IMR-90 (cell line): ENCODE data around the gene MAB21L1. TPM values are rescaled to one million over a fixed set of nuclear protein-coding genes. Genes with fewer than 3 reads are reported as not detected.

Experiments
- ATAC-seq: fragments of 200-7000 bp; cut with Tn5 transposase; 2 replicates; pipeline ENCODE4 v1.9.1; 2020; ENCODE audit warnings: low read depth, mild to moderate bottlenecking, moderate library complexity
- BruUV-seq: library from RNA; stranded (reverse); fragments of 400-500 nt; replicated peaks from 2 replicates; lab custom pipeline; 2021; lab: Mats Ljungman, UMichigan
- CTCF ChIA-PET: fragments of 300-600 bp; formaldehyde crosslinking; extraction: SDS; loops from one replicate; lab custom pipeline; 2021; ENCODE audit warnings: antibody characterized with exemption; lab: Yijun Ruan, JAX
- POLR2A ChIA-PET: fragments of 300-600 bp; sonication (Branson Sonifier 250); formaldehyde crosslinking; loops from one replicate; lab custom pipeline; 2022; ENCODE audit warnings: antibody characterized with exemption; ENCODE audit not compliant: unreplicated experiment; lab: Charles Lee
- DNase-seq: peaks from one replicate; pipeline ENCODE4 v3.0.0; 2013
- H2AFZ ChIP-seq: replicated peaks from 2 replicates; pipeline ENCODE3; 2013; ENCODE audit warnings: low read length, mild to moderate bottlenecking; ENCODE audit not compliant: poor library complexity
- H2AK5ac ChIP-seq: 2 replicates; pipeline ENCODE4 v1.6.1; 2013; ENCODE audit warnings: low read depth, low read length, inconsistent platforms
- H2AK9ac ChIP-seq: replicated peaks from 2 replicates; pipeline ENCODE3; 2013; ENCODE audit warnings: mild to moderate bottlenecking, low read depth, low read length, moderate library complexity; ENCODE audit not compliant: poor library complexity
- H2BK120ac ChIP-seq: 2 replicates; pipeline ENCODE4 v1.6.1; 2013; ENCODE audit warnings: low read depth, low read length, inconsistent platforms
- H2BK15ac ChIP-seq: 3 replicates; pipeline ENCODE4 v1.6.1; 2013; ENCODE audit warnings: low read depth, low read length, inconsistent platforms
- H2BK20ac ChIP-seq: 2 replicates; pipeline ENCODE4 v1.6.1; 2013; ENCODE audit warnings: low read depth, mild to moderate bottlenecking, inconsistent platforms, low read length, moderate library complexity
- H2BK5ac ChIP-seq: 2 replicates; pipeline ENCODE4 v1.6.1; 2013; ENCODE audit warnings: mild to moderate bottlenecking, low read depth, low read length, inconsistent platforms; ENCODE audit not compliant: poor library complexity, severe bottlenecking
- H3K14ac ChIP-seq: replicated peaks from 2 replicates; pipeline ENCODE4 v1.6.1; 2013; ENCODE audit warnings: low read depth, low read length, inconsistent platforms
- H3K18ac ChIP-seq: 2 replicates; pipeline ENCODE4 v1.6.1; 2013; ENCODE audit warnings: low read depth, low read length, control low read depth
- H3K23ac ChIP-seq: 2 replicates; pipeline ENCODE4 v1.6.1; 2013; ENCODE audit warnings: low read depth, low read length, inconsistent platforms
- H3K27ac ChIP-seq: 2 replicates; pipeline ENCODE4 v1.5.1; 2013; ENCODE audit warnings: mild to moderate bottlenecking, control low read depth, low read length; ENCODE audit not compliant: insufficient read depth
- H3K27me3 ChIP-seq: 2 replicates; pipeline ENCODE4 v1.6.1; 2013; ENCODE audit warnings: low read length; ENCODE audit not compliant: control insufficient read depth, insufficient read depth
- H3K36me3 ChIP-seq: 2 replicates; pipeline ENCODE4 v1.6.1; 2013; ENCODE audit warnings: low read length, mixed read lengths; ENCODE audit not compliant: control insufficient read depth, insufficient read depth
- H3K4ac ChIP-seq: 2 replicates; pipeline ENCODE4 v1.6.1; 2013; ENCODE audit warnings: low read depth, low read length, inconsistent platforms
- H3K4me1 ChIP-seq: 2 replicates; pipeline ENCODE4 v1.6.1; 2013; ENCODE audit warnings: low read length, mixed read lengths; ENCODE audit not compliant: control insufficient read depth, insufficient read depth
- H3K4me2 ChIP-seq: 2 replicates; pipeline ENCODE4 v1.6.1; 2013; ENCODE audit warnings: low read depth, mild to moderate bottlenecking, control low read depth, low read length, moderate library complexity
- H3K4me3 ChIP-seq: 2 replicates; pipeline ENCODE4 v1.5.1; 2013; ENCODE audit warnings: low read depth, mild to moderate bottlenecking, control low read depth, low read length, moderate library complexity; ENCODE audit not compliant: insufficient read depth
- H3K56ac ChIP-seq: 2 replicates; pipeline ENCODE4 v1.6.1; 2013; ENCODE audit warnings: low read length, inconsistent platforms; ENCODE audit not compliant: insufficient read depth; ENCODE audit errors: extremely low read depth
- H3K79me1 ChIP-seq, 2 experiments: 2 replicates each; pipeline ENCODE4 v1.6.1; 2013; ENCODE audit warnings: low read length in 2 of 2, inconsistent platforms in 1 of 2, low read depth in 1 of 2
- H3K9ac ChIP-seq: 2 replicates; pipeline ENCODE4 v1.6.1; 2013; ENCODE audit warnings: low read depth, low read length, control low read depth
- H3K9me1 ChIP-seq: 2 replicates; pipeline ENCODE4 v1.6.1; 2013; ENCODE audit warnings: low read length, inconsistent platforms; ENCODE audit not compliant: insufficient read depth
- H3K9me3 ChIP-seq: 2 replicates; pipeline ENCODE4 v1.6.1; 2013; ENCODE audit warnings: low read length; ENCODE audit not compliant: control insufficient read depth, insufficient read depth
- H4K20me1 ChIP-seq: 2 replicates; pipeline ENCODE4 v1.6.1; 2013; ENCODE audit warnings: low read length, inconsistent platforms; ENCODE audit not compliant: insufficient read depth
- H4K5ac ChIP-seq: 2 replicates; pipeline ENCODE4 v1.6.1; 2013; ENCODE audit warnings: mild to moderate bottlenecking, low read depth, low read length, control low read depth
- H4K8ac ChIP-seq, 2 experiments: 2 replicates each; pipeline ENCODE4 v1.6.1; 2013; ENCODE audit warnings: low read depth in 2 of 2, low read length in 2 of 2, control low read depth in 1 of 2, inconsistent platforms in 1 of 2
- H4K91ac ChIP-seq: 2 replicates; pipeline ENCODE4 v1.6.1; 2013; ENCODE audit warnings: low read depth, low read length, inconsistent platforms; ENCODE audit not compliant: insufficient read depth
- BHLHE40 ChIP-seq: fragments of 150-350 bp; IDR thresholded peaks from 2 replicates; pipeline ENCODE4 v1.6.1; 2016; ENCODE audit warnings: mild to moderate bottlenecking, low read depth, low read length
- CEBPB ChIP-seq: IDR thresholded peaks from 2 replicates; pipeline ENCODE4 v1.6.1; 2012; ENCODE audit warnings: low read depth, low read length, improper control_type of control experiment
- FOS ChIP-seq: fragments of 150-350 bp; IDR thresholded peaks from 2 replicates; pipeline ENCODE4 v1.6.1; 2016; ENCODE audit warnings: low read depth, low read length
- MAZ ChIP-seq: IDR thresholded peaks from 2 replicates; pipeline ENCODE4 v1.6.1; 2012; ENCODE audit warnings: low read depth, mild to moderate bottlenecking, low read length, improper control_type of control experiment, moderate library complexity, borderline replicate concordance
- MXI1 ChIP-seq: IDR thresholded peaks from 2 replicates; pipeline ENCODE4 v1.6.1; 2012; ENCODE audit warnings: low read depth, mild to moderate bottlenecking, low read length, moderate library complexity, borderline replicate concordance
- POLR2A ChIP-seq: IDR thresholded peaks from 2 replicates; pipeline ENCODE4 v1.6.1; 2012; ENCODE audit warnings: mild to moderate bottlenecking, low read depth, low read length
- RCOR1 ChIP-seq: IDR thresholded peaks from 2 replicates; pipeline ENCODE4 v1.6.1; 2012; ENCODE audit warnings: mild to moderate bottlenecking, low read length, improper control_type of control experiment; ENCODE audit not compliant: insufficient replicate concordance
- WGBS, 2 experiments: methylation state at CpG; one replicate each; pipeline versions ENCODE4 v1.1.5 to v1.1.7; 2013; ENCODE audit warnings: missing lambda C conversion rate in 2 of 2; ENCODE audit not compliant: insufficient read length in 1 of 2; ENCODE audit errors: extremely low coverage in 2 of 2; 5-methylcytosine and 5-hydroxymethylcytosine counted together
- dilution Hi-C: fragments of 300-500 bp; cut with HindIII; formaldehyde crosslinking; loops from one replicate; pipeline ENCODE4 v1.14.3; 2018; ENCODE audit warnings: low sequenced_read_pairs; ENCODE audit not compliant: unreplicated experiment
- in situ Hi-C: fragments of 300-500 bp; cut with MboI; formaldehyde crosslinking; loops from 3 replicates; pipeline ENCODE4 v1.14.3; 2019; ENCODE audit warnings: low sequenced_read_pairs, inconsistent platforms, mixed read lengths
- intact Hi-C: fragments of 100-400 bp; cut with micrococcal nuclease; formaldehyde crosslinking; loops from 2 replicates; pipeline ENCODE4 v1.10.0; 2022
- polyA plus RNA-seq, 3 experiments: library from polyadenylated mRNA; depleted of rRNA; stranded (reverse); fragments of >200 nt; gene quantifications; 2 replicates each; pipeline ENCODE4 v1.2.3, GENCODE V29; 2012; ENCODE audit warnings: low replicate concordance in 1 of 3
- total RNA-seq: library from RNA; depleted of rRNA; stranded (reverse); fragments of >200 nt; gene quantifications from 2 replicates; pipeline ENCODE4 v1.2.3, GENCODE V29; 2012
- TF ChIP-seq, protein P1 (sequence below): conservative IDR thresholded peaks from 2 replicates; pipeline ENCODE4 v1.5.1; 2012; ENCODE audit warnings: mild to moderate bottlenecking, low read depth, low read length, improper control_type of control experiment
- TF ChIP-seq, protein P2 (sequence below): fragments of 150-350 bp; IDR thresholded peaks from 2 replicates; pipeline ENCODE4 v1.6.1; 2017; ENCODE audit warnings: mild to moderate bottlenecking, antibody characterized with exemption, low read length, low read depth
- TF ChIP-seq, protein P3 (sequence below): fragments of 150-350 bp; IDR thresholded peaks from 2 replicates; pipeline ENCODE4 v1.6.1; 2016; ENCODE audit warnings: low read depth, mild to moderate bottlenecking, low read length, moderate library complexity, borderline replicate concordance

The MAB21L1 gene
- total and polyA plus RNA-seq, 2 of the 4 experiments (the other 2 are of a cell fraction) = 0.53 to 0.72 TPM

DNA sequence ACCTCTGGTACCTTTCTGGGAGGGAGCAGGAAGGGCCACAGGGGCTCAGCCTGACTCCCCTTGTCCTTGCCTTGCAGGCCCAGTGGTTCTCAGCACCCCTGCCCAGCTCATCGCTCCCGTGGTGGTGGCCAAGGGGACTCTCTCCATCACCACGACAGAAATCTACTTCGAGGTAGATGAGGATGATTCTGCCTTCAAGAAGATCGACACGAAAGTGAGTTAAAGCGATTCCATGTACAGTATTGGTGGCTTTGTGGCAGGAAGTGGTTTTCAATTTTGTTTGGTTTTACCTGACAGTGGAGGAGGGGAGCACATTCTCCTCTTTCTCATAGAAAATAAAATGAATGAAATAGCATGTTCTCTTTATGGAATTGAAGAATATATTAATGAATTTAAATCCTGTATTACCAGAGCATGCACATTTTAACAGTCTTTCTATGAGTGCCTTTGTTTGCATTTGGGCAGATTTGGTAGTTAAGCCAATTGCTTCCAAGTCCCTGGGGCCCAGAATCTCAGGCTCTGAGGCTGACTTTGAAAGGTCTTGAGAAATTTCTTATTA is 4.1 kb downstream of the MAB21L1 start:
- no peak overlapping the region for H2BK120ac ChIP-seq
- no peak for DNase-seq
- no peak overlapping the region for H2AK9ac ChIP-seq
- H3K4ac ChIP-seq = no peak overlapping the region
- CTCF ChIA-PET = no interaction called here
- no peak overlapping the region for H4K8ac ChIP-seq
- dilution Hi-C loops (no loop called here), in situ Hi-C loops (no loop called here), intact Hi-C loops (loop anchor here (10.0 kb wide), 2 partner anchors 252 to 482 kb away; no protein-coding TSS in a partner anchor)
- no peak overlapping the region for H3K4me2 ChIP-seq
- no peak overlapping the region for H3K27ac ChIP-seq
- H2AK5ac ChIP-seq = no peak overlapping the region
- no peak overlapping the region for H3K18ac ChIP-seq
- ATAC-seq = no peak
- H3K4me3 ChIP-seq = no peak overlapping the region
- H3K23ac ChIP-seq = no peak overlapping the region
- peaks cover 50% of the 10 kb centered on the region for H3K27me3 ChIP-seq
- POLR2A ChIA-PET = no interaction called here
- no peaks in the 10 kb centered on the region for H4K20me1 ChIP-seq
- H4K91ac ChIP-seq = no peak overlapping the region
- H3K9ac ChIP-seq = no peak overlapping the region
- no peaks in the 10 kb centered on the region for H3K36me3 ChIP-seq
- no peak overlapping the region for H2BK5ac ChIP-seq
- no peaks in the 10 kb centered on the region for H3K4me1 ChIP-seq
- no CpG with 5 or more reads among the region's 7 CpGs for WGBS, 2 experiments
- TF ChIP-seq CEBPB (no peak), MXI1 (no peak), RCOR1 (no peak), POLR2A (no peak), FOS (no peak), BHLHE40 (no peak), MAZ (no peak)
- TF ChIP-seq, protein P1, sequence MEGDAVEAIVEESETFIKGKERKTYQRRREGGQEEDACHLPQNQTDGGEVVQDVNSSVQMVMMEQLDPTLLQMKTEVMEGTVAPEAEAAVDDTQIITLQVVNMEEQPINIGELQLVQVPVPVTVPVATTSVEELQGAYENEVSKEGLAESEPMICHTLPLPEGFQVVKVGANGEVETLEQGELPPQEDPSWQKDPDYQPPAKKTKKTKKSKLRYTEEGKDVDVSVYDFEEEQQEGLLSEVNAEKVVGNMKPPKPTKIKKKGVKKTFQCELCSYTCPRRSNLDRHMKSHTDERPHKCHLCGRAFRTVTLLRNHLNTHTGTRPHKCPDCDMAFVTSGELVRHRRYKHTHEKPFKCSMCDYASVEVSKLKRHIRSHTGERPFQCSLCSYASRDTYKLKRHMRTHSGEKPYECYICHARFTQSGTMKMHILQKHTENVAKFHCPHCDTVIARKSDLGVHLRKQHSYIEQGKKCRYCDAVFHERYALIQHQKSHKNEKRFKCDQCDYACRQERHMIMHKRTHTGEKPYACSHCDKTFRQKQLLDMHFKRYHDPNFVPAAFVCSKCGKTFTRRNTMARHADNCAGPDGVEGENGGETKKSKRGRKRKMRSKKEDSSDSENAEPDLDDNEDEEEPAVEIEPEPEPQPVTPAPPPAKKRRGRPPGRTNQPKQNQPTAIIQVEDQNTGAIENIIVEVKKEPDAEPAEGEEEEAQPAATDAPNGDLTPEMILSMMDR = no peak
- TF ChIP-seq, protein P2, sequence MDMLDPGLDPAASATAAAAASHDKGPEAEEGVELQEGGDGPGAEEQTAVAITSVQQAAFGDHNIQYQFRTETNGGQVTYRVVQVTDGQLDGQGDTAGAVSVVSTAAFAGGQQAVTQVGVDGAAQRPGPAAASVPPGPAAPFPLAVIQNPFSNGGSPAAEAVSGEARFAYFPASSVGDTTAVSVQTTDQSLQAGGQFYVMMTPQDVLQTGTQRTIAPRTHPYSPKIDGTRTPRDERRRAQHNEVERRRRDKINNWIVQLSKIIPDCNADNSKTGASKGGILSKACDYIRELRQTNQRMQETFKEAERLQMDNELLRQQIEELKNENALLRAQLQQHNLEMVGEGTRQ = no peak
- TF ChIP-seq, protein P3, sequence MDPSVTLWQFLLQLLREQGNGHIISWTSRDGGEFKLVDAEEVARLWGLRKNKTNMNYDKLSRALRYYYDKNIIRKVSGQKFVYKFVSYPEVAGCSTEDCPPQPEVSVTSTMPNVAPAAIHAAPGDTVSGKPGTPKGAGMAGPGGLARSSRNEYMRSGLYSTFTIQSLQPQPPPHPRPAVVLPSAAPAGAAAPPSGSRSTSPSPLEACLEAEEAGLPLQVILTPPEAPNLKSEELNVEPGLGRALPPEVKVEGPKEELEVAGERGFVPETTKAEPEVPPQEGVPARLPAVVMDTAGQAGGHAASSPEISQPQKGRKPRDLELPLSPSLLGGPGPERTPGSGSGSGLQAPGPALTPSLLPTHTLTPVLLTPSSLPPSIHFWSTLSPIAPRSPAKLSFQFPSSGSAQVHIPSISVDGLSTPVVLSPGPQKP = no peak
- no TSS peak for BruUV-seq
- H3K56ac ChIP-seq = no peak overlapping the region
- no peak overlapping the region for H2BK15ac ChIP-seq
- H2BK20ac ChIP-seq = no peak overlapping the region
- H2AFZ ChIP-seq = no peak overlapping the region
- no peaks in the 10 kb centered on the region for H3K79me1 ChIP-seq
- H3K9me1 ChIP-seq = no peaks in the 10 kb centered on the region
- H3K14ac ChIP-seq = no peak overlapping the region
- H3K9me3 ChIP-seq = peaks cover 6% of the 10 kb centered on the region; the same call in 1 of the 2 replicates
- no peak overlapping the region for H4K5ac ChIP-seq
